Mesenchymal stem cell (in vitro differentiated cells and primary cell): ENCODE data around the gene FGGY.

ENCODE experiments used
- DNase-seq: peaks from one replicate; pipeline ENCODE4 v3.0.0-alpha.2; 2013
- H2AFZ ChIP-seq: one replicate; pipeline ENCODE4 v1.6.1; 2013; ENCODE audit warnings: low read depth, mild to moderate bottlenecking, control low read depth, inconsistent platforms, low read length, moderate library complexity
- H2AK5ac ChIP-seq: 2 replicates; pipeline ENCODE4 v1.6.1; 2013; ENCODE audit warnings: low read length, moderate library complexity, mild to moderate bottlenecking, inconsistent platforms; ENCODE audit not compliant: severe bottlenecking
- H2BK120ac ChIP-seq: one replicate; pipeline ENCODE4 v1.6.1; 2013; ENCODE audit warnings: low read depth, mild to moderate bottlenecking, inconsistent platforms, low read length, moderate library complexity
- H2BK12ac ChIP-seq, 2 experiments: one replicate each; pipeline ENCODE4 v1.6.1; 2013; ENCODE audit warnings: inconsistent platforms in 2 of 2, low read length in 2 of 2, mild to moderate bottlenecking in 2 of 2, moderate library complexity in 2 of 2, control low read depth in 1 of 2
- H2BK15ac ChIP-seq: one replicate; pipeline ENCODE4 v1.6.1; 2013; ENCODE audit warnings: mild to moderate bottlenecking, low read depth, inconsistent platforms; ENCODE audit not compliant: poor library complexity, severe bottlenecking
- H2BK5ac ChIP-seq: 2 replicates; pipeline ENCODE4 v1.6.1; 2013; ENCODE audit warnings: low read depth, mild to moderate bottlenecking, low read length, control low read depth, inconsistent platforms; ENCODE audit not compliant: poor library complexity, severe bottlenecking
- H3K14ac ChIP-seq, 2 experiments: one replicate each; pipeline ENCODE4 v1.6.1; 2013; ENCODE audit warnings: inconsistent platforms in 2 of 2, low read length in 2 of 2, control low read depth in 1 of 2, mild to moderate bottlenecking in 1 of 2, moderate library complexity in 1 of 2
- H3K18ac ChIP-seq, 2 experiments: one replicate each; pipeline ENCODE4 v1.6.1; 2013; ENCODE audit warnings: inconsistent platforms in 2 of 2, low read length in 2 of 2, control low read depth in 1 of 2, low read depth in 1 of 2, mild to moderate bottlenecking in 1 of 2
- H3K23ac ChIP-seq, 2 experiments: one replicate each; pipeline ENCODE4 v1.6.1; 2013; ENCODE audit warnings: inconsistent platforms in 2 of 2, low read length in 2 of 2, mild to moderate bottlenecking in 2 of 2, moderate library complexity in 2 of 2, control low read depth in 1 of 2
- H3K27ac ChIP-seq: 2 replicates; pipeline ENCODE4 v1.5.1; 2013; ENCODE audit warnings: mild to moderate bottlenecking, moderate library complexity, low read length, control low read depth, inconsistent platforms; ENCODE audit not compliant: poor library complexity, severe bottlenecking
- H3K27me3 ChIP-seq, 2 experiments: 2 replicates each; pipeline versions ENCODE4 v1.6.1 to v1.7.0; 2013; ENCODE audit warnings: low read length in 2 of 2, mild to moderate bottlenecking in 2 of 2, moderate library complexity in 2 of 2, control low read depth in 1 of 2, inconsistent platforms in 1 of 2; ENCODE audit not compliant: control insufficient read depth in 1 of 2, insufficient read depth in 1 of 2
- H3K36me3 ChIP-seq, 2 experiments: 2 replicates each; pipeline versions ENCODE4 v1.6.1 to v1.7.0; 2013; ENCODE audit warnings: low read length in 2 of 2, control low read depth in 1 of 2, inconsistent platforms in 1 of 2, low read depth in 1 of 2, mild to moderate bottlenecking in 1 of 2; ENCODE audit not compliant: insufficient read depth in 2 of 2, control insufficient read depth in 1 of 2
- H3K4ac ChIP-seq, 2 experiments: one replicate each; pipeline ENCODE4 v1.6.1; 2013; ENCODE audit warnings: inconsistent platforms in 2 of 2, low read length in 2 of 2, mild to moderate bottlenecking in 2 of 2, moderate library complexity in 2 of 2, control low read depth in 1 of 2, low read depth in 1 of 2
- H3K4me1 ChIP-seq: 2 replicates; pipeline ENCODE4 v1.6.1; 2013; ENCODE audit warnings: low read depth, low read length, control low read depth; ENCODE audit not compliant: control insufficient read depth, insufficient read depth
- H3K4me2 ChIP-seq: 2 replicates; pipeline ENCODE4 v1.6.1; 2013; ENCODE audit warnings: low read length, mild to moderate bottlenecking, inconsistent platforms; ENCODE audit not compliant: poor library complexity, severe bottlenecking
- H3K4me3 ChIP-seq, 2 experiments: 2 replicates each; pipeline versions ENCODE4 v1.5.1 to v1.7.0; 2013; ENCODE audit warnings: low read length in 2 of 2, mild to moderate bottlenecking in 2 of 2, control low read depth in 1 of 2, low read depth in 1 of 2; ENCODE audit not compliant: insufficient read depth in 1 of 2
- H3K79me1 ChIP-seq: replicated peaks from 2 replicates; pipeline ENCODE4 v1.6.1; 2013; ENCODE audit warnings: mild to moderate bottlenecking, control low read depth, low read length, inconsistent platforms; ENCODE audit not compliant: poor library complexity, severe bottlenecking
- H3K9ac ChIP-seq: 2 replicates; pipeline ENCODE4 v1.7.0; 2013; ENCODE audit warnings: mild to moderate bottlenecking, low read length, moderate library complexity
- H3K9me3 ChIP-seq: 2 replicates; pipeline ENCODE4 v1.7.0; 2013; ENCODE audit warnings: mild to moderate bottlenecking, low read length; ENCODE audit not compliant: control insufficient read depth
- H4K8ac ChIP-seq: one replicate; pipeline ENCODE4 v1.6.1; 2013; ENCODE audit warnings: inconsistent platforms, mild to moderate bottlenecking, low read length, moderate library complexity
- H4K91ac ChIP-seq: one replicate; pipeline ENCODE4 v1.6.1; 2013; ENCODE audit warnings: mild to moderate bottlenecking, low read length, inconsistent platforms
- WGBS: methylation state at CpG from one replicate; pipeline ENCODE4 v1.1.7; 2013; ENCODE audit warnings: mixed read lengths; 5-methylcytosine and 5-hydroxymethylcytosine counted together

FGGY gene

DNA sequence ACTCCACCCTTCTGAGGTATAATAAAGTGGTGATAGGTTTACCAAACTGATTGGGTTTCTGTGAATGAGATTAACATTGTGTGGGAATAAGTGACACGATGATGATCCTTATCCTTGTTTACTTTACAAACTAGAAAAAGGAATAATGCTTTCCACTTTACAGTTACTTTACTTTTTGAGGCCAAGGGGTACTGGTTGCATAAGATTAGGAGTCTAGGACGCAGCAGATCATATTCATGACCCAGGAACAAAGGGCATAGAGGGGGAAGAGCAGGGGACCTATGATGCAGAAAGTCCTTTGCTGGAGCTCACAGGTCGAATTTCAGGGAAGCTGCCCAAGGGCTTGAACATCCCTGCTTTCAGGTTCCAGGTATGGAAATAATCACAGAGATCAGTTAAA is 20.4 kb downstream of the FGGY start:
- Histone ChIP-seq H3K9ac (peak overlapping the region; percentile 61), H4K8ac (no peak overlapping the region), H3K9me3 (no peaks in the 10 kb centered on the region), H3K4me1 (peaks cover 7% of the 10 kb centered on the region), H2BK120ac (no peak overlapping the region), H2BK5ac (peak overlapping the region; percentile 68), H3K4me3 (no peak overlapping the region), H2BK15ac (no peak overlapping the region), H4K91ac (no peak overlapping the region), H3K27ac (peak overlapping the region; percentile 94), H3K4me2 (no peak overlapping the region), H3K36me3 (no peaks in the 10 kb centered on the region), H3K79me1 (peaks cover 10% of the 10 kb centered on the region), H2AK5ac (peak overlapping the region; percentile 66), H2AFZ (no peak overlapping the region), H3K27me3 (no peaks in the 10 kb centered on the region), H2BK12ac (peak overlapping the region in 1 of 2 experiments; percentile 56), H3K18ac (no peak overlapping the region), H3K14ac (no peak overlapping the region), H3K4ac (no peak overlapping the region), H3K23ac (no peak overlapping the region)
- WGBS, result 96% methylated on average over 2 of the region's 3 CpGs
- DNase-seq, result no peak

GRCh38 chr1:59317780-59318179 is 20.9 kb downstream of the FGGY start:
- Histone ChIP-seq H2BK120ac (no peak overlapping the region), H4K91ac (no peak overlapping the region), H3K4me2 (no peak overlapping the region), H3K14ac (no peak overlapping the region), H2AK5ac (no peak overlapping the region), H3K27me3 (no peaks in the 10 kb centered on the region), H3K9ac (no peak overlapping the region), H2BK12ac (no peak overlapping the region), H4K8ac (no peak overlapping the region), H3K27ac (peak overlapping the region; percentile 94), H3K79me1 (peaks cover 10% of the 10 kb centered on the region), H3K9me3 (no peaks in the 10 kb centered on the region), H3K36me3 (no peaks in the 10 kb centered on the region), H3K4me1 (peaks cover 7% of the 10 kb centered on the region), H3K4ac (no peak overlapping the region), H2BK5ac (no peak overlapping the region), H2BK15ac (no peak overlapping the region), H2AFZ (no peak overlapping the region), H3K18ac (no peak overlapping the region), H3K23ac (no peak overlapping the region), H3K4me3 (no peak overlapping the region)
- 96% methylated on average over 1 of the region's 2 CpGs for whole genome bisulfite sequencing
- DNase-seq, result no peak

GRCh38 chr1:59318271-59318860 is 21.5 kb downstream of the FGGY start:
- no peak overlapping the region for H2BK12ac ChIP-seq
- H3K79me1 ChIP-seq, result peaks cover 10% of the 10 kb centered on the region
- no peak overlapping the region for H2BK15ac ChIP-seq
- H2AFZ ChIP-seq, result no peak overlapping the region
- no peak overlapping the region for H4K91ac ChIP-seq
- no peak overlapping the region for H4K8ac ChIP-seq
- H3K4me1 ChIP-seq, result peaks cover 7% of the 10 kb centered on the region
- no peak overlapping the region for H3K18ac ChIP-seq
- peak overlapping the region; percentile 60 for H3K27ac ChIP-seq
- no peak overlapping the region for H2BK5ac ChIP-seq
- no peak overlapping the region for H3K4me3 ChIP-seq
- no peak overlapping the region for H3K23ac ChIP-seq
- H3K36me3 ChIP-seq, result no peaks in the 10 kb centered on the region
- H3K9me3 ChIP-seq, result no peaks in the 10 kb centered on the region
- WGBS, result 96% methylated on average over 6 of the region's 6 CpGs
- peak overlapping the region; percentile 0 for H3K9ac ChIP-seq
- H3K4me2 ChIP-seq, result no peak overlapping the region
- no peak overlapping the region for H2BK120ac ChIP-seq
- no peak overlapping the region for H3K14ac ChIP-seq
- peak overlapping the region; percentile 95 for H2AK5ac ChIP-seq
- no peaks in the 10 kb centered on the region for H3K27me3 ChIP-seq
- no peak for DNase-seq
- H3K4ac ChIP-seq, result no peak overlapping the region

- WGBS, result 95% methylated on average over 4 of the region's 4 CpGs
- H2BK5ac ChIP-seq, result no peak overlapping the region
- no peak overlapping the region for H2AFZ ChIP-seq
Observed at GRCh38 chr1:59322394-59322793, 25.5 kb downstream of the FGGY start.

More at GRCh38 chr1:59322394-59322793, 25.5 kb downstream of the FGGY start:
- Histone ChIP-seq H2AK5ac (peak overlapping the region; percentile 82), H4K91ac (no peak overlapping the region), H3K27me3 (no peaks in the 10 kb centered on the region), H2BK120ac (no peak overlapping the region), H4K8ac (no peak overlapping the region), H3K9me3 (no peaks in the 10 kb centered on the region), H3K27ac (no peak overlapping the region), H3K9ac (no peak overlapping the region), H3K4me3 (no peak overlapping the region), H3K4me2 (no peak overlapping the region), H3K36me3 (peaks cover 0 to 8% of the 10 kb centered on the region in 2 experiments), H3K18ac (no peak overlapping the region), H3K79me1 (peaks cover 9% of the 10 kb centered on the region), H3K14ac (no peak overlapping the region), H2BK12ac (no peak overlapping the region), H3K4me1 (peaks cover 7% of the 10 kb centered on the region), H2BK15ac (no peak overlapping the region), H3K4ac (no peak overlapping the region), H3K23ac (no peak overlapping the region)
- no peak for DNase-seq
